ENCODE results near the gene ZNF185.
A peak's percentile ranks its signal among the peaks of the same experiment; 100 is the strongest.

ZNF185 gene

GRCh38 chrX:152893980-152894610 is 3.8 kb upstream of the ZNF185 start:
- H3K4me1 ChIP-seq (ENCODE audit: control insufficient read depth in 5 of 5, insufficient read depth in 5 of 5, low read length in 5 of 5) = peaks cover 0 to 4% (median 3%) of the 10 kb centered on the region in 5 donors
- no peak overlapping the region for H3K9ac ChIP-seq (ENCODE audit: low read length in 5 of 5)
- H3K9me3 ChIP-seq (ENCODE audit: control insufficient read depth in 5 of 5, low read length in 5 of 5) = peaks cover 0 to 2% (median 0%) of the 10 kb centered on the region in 5 donors
- no peaks in the 10 kb centered on the region for H3K36me3 ChIP-seq (ENCODE audit: control insufficient read depth in 5 of 5, insufficient read depth in 5 of 5, low read length in 5 of 5)
- H3K27me3 ChIP-seq (ENCODE audit: control insufficient read depth in 5 of 5, insufficient read depth in 4 of 5, low read length in 5 of 5) = peaks cover 35 to 69% (median 44%) of the 10 kb centered on the region in 5 donors
- no peak overlapping the region for H3K27ac ChIP-seq (ENCODE audit: low read depth, low read length)
- H3K4me3 ChIP-seq (ENCODE audit: low read depth in 1 of 5, low read length in 5 of 5) = no peak overlapping the region

- Histone ChIP-seq H3K4me3 (ENCODE audit: low read depth in 1 of 5, low read length in 5 of 5) (no peak overlapping the region), H3K27ac (ENCODE audit: low read depth, low read length) (no peak overlapping the region), H3K9ac (ENCODE audit: low read length in 5 of 5) (no peak overlapping the region), H3K27me3 (ENCODE audit: control insufficient read depth in 5 of 5, insufficient read depth in 4 of 5, low read length in 5 of 5) (peaks cover 34 to 63% (median 52%) of the 10 kb centered on the region in 5 donors), H3K9me3 (ENCODE audit: control insufficient read depth in 5 of 5, low read length in 5 of 5) (no peaks in the 10 kb centered on the region), H3K4me1 (ENCODE audit: control insufficient read depth in 5 of 5, insufficient read depth in 5 of 5, low read length in 5 of 5) (peaks cover 0 to 4% (median 3%) of the 10 kb centered on the region in 5 donors), H3K36me3 (ENCODE audit: control insufficient read depth in 5 of 5, insufficient read depth in 5 of 5, low read length in 5 of 5) (no peaks in the 10 kb centered on the region)
These were observed 2.7 kb upstream of the ZNF185 start for GRCh38 chrX:152895121-152895520.

GRCh38 chrX:152895724-152896420 is 2.0 kb upstream of the ZNF185 start:
- no peak overlapping the region for H3K27ac ChIP-seq (ENCODE audit: low read depth, low read length)
- H3K9ac ChIP-seq (ENCODE audit: low read length in 5 of 5) = no peak overlapping the region
- no peaks in the 10 kb centered on the region for H3K9me3 ChIP-seq (ENCODE audit: control insufficient read depth in 5 of 5, low read length in 5 of 5)
- no peak overlapping the region for H3K4me3 ChIP-seq (ENCODE audit: low read depth in 1 of 5, low read length in 5 of 5)
- peaks cover 0 to 4% (median 3%) of the 10 kb centered on the region in 5 donors for H3K4me1 ChIP-seq (ENCODE audit: control insufficient read depth in 5 of 5, insufficient read depth in 5 of 5, low read length in 5 of 5)
- peaks cover 42 to 65% (median 52%) of the 10 kb centered on the region in 5 donors for H3K27me3 ChIP-seq (ENCODE audit: control insufficient read depth in 5 of 5, insufficient read depth in 4 of 5, low read length in 5 of 5)
- H3K36me3 ChIP-seq (ENCODE audit: control insufficient read depth in 5 of 5, insufficient read depth in 5 of 5, low read length in 5 of 5) = no peaks in the 10 kb centered on the region

GRCh38 chrX:152896450-152896849 is 1.4 kb upstream of the ZNF185 start:
- no peaks in the 10 kb centered on the region for H3K9me3 ChIP-seq (ENCODE audit: control insufficient read depth in 5 of 5, low read length in 5 of 5)
- H3K4me1 ChIP-seq (ENCODE audit: control insufficient read depth in 5 of 5, insufficient read depth in 5 of 5, low read length in 5 of 5) = peaks cover 0 to 4% (median 3%) of the 10 kb centered on the region in 5 donors
- no peak overlapping the region for H3K4me3 ChIP-seq (ENCODE audit: low read depth in 1 of 5, low read length in 5 of 5)
- no peak overlapping the region for H3K27ac ChIP-seq (ENCODE audit: low read depth, low read length)
- no peak overlapping the region for H3K9ac ChIP-seq (ENCODE audit: low read length in 5 of 5)
- peaks cover 42 to 69% (median 52%) of the 10 kb centered on the region in 5 donors for H3K27me3 ChIP-seq (ENCODE audit: control insufficient read depth in 5 of 5, insufficient read depth in 4 of 5, low read length in 5 of 5)
- H3K36me3 ChIP-seq (ENCODE audit: control insufficient read depth in 5 of 5, insufficient read depth in 5 of 5, low read length in 5 of 5) = no peaks in the 10 kb centered on the region

GRCh38 chrX:152898442-152898841 is 575 bp downstream of the ZNF185 start:
- H3K4me1 ChIP-seq (ENCODE audit: control insufficient read depth in 5 of 5, insufficient read depth in 5 of 5, low read length in 5 of 5) = peaks cover 0 to 4% (median 3%) of the 10 kb centered on the region in 5 donors
- H3K27me3 ChIP-seq (ENCODE audit: control insufficient read depth in 5 of 5, insufficient read depth in 4 of 5, low read length in 5 of 5) = peaks cover 38 to 66% (median 49%) of the 10 kb centered on the region in 5 donors
- H3K9ac ChIP-seq (ENCODE audit: low read length in 5 of 5) = no peak overlapping the region
- peak overlapping the region in 1 of 5 donors; percentile 25 for H3K4me3 ChIP-seq (ENCODE audit: low read depth in 1 of 5, low read length in 5 of 5)
- no peaks in the 10 kb centered on the region for H3K36me3 ChIP-seq (ENCODE audit: control insufficient read depth in 5 of 5, insufficient read depth in 5 of 5, low read length in 5 of 5)
- H3K9me3 ChIP-seq (ENCODE audit: control insufficient read depth in 5 of 5, low read length in 5 of 5) = no peaks in the 10 kb centered on the region
- no peak overlapping the region for H3K27ac ChIP-seq (ENCODE audit: low read depth, low read length)

- H3K4me3 ChIP-seq (ENCODE audit: low read depth in 1 of 5, low read length in 5 of 5) = no peak overlapping the region
- H3K9me3 ChIP-seq (ENCODE audit: control insufficient read depth in 5 of 5, low read length in 5 of 5) = no peaks in the 10 kb centered on the region
- no peaks in the 10 kb centered on the region for H3K36me3 ChIP-seq (ENCODE audit: control insufficient read depth in 5 of 5, insufficient read depth in 5 of 5, low read length in 5 of 5)
- H3K9ac ChIP-seq (ENCODE audit: low read length in 5 of 5) = no peak overlapping the region
- peaks cover 0 to 6% (median 4%) of the 10 kb centered on the region in 5 donors for H3K4me1 ChIP-seq (ENCODE audit: control insufficient read depth in 5 of 5, insufficient read depth in 5 of 5, low read length in 5 of 5)
- no peak overlapping the region for H3K27ac ChIP-seq (ENCODE audit: low read depth, low read length)
- H3K27me3 ChIP-seq (ENCODE audit: control insufficient read depth in 5 of 5, insufficient read depth in 4 of 5, low read length in 5 of 5) = peaks cover 37 to 65% (median 51%) of the 10 kb centered on the region in 5 donors
These were observed 1.4 kb downstream of the ZNF185 start for GRCh38 chrX:152899111-152899873.

GRCh38 chrX:152899874-152900719 is 2.2 kb downstream of the ZNF185 start:
- Histone ChIP-seq H3K36me3 (ENCODE audit: control insufficient read depth in 5 of 5, insufficient read depth in 5 of 5, low read length in 5 of 5) (no peaks in the 10 kb centered on the region), H3K27me3 (ENCODE audit: control insufficient read depth in 5 of 5, insufficient read depth in 4 of 5, low read length in 5 of 5) (peaks cover 39 to 65% (median 51%) of the 10 kb centered on the region in 5 donors), H3K27ac (ENCODE audit: low read depth, low read length) (no peak overlapping the region), H3K4me3 (ENCODE audit: low read depth in 1 of 5, low read length in 5 of 5) (no peak overlapping the region), H3K9ac (ENCODE audit: low read length in 5 of 5) (no peak overlapping the region), H3K9me3 (ENCODE audit: control insufficient read depth in 5 of 5, low read length in 5 of 5) (no peaks in the 10 kb centered on the region), H3K4me1 (ENCODE audit: control insufficient read depth in 5 of 5, insufficient read depth in 5 of 5, low read length in 5 of 5) (peaks cover 0 to 10% (median 4%) of the 10 kb centered on the region in 5 donors)

GRCh38 chrX:152900937-152901445 is 3.1 kb downstream of the ZNF185 start:
- Histone ChIP-seq H3K9me3 (ENCODE audit: control insufficient read depth in 5 of 5, low read length in 5 of 5) (no peaks in the 10 kb centered on the region), H3K27me3 (ENCODE audit: control insufficient read depth in 5 of 5, insufficient read depth in 4 of 5, low read length in 5 of 5) (peaks cover 37 to 64% (median 47%) of the 10 kb centered on the region in 5 donors), H3K27ac (ENCODE audit: low read depth, low read length) (no peak overlapping the region)

GRCh38 chrX:152901816-152902501 is 4.1 kb downstream of the ZNF185 start:
- H3K9me3 ChIP-seq (ENCODE audit: control insufficient read depth in 5 of 5, low read length in 5 of 5) = no peaks in the 10 kb centered on the region
- H3K4me3 ChIP-seq (ENCODE audit: low read depth in 1 of 5, low read length in 5 of 5) = no peak overlapping the region
- H3K9ac ChIP-seq (ENCODE audit: low read length in 5 of 5) = no peak overlapping the region
- H3K27me3 ChIP-seq (ENCODE audit: control insufficient read depth in 5 of 5, insufficient read depth in 4 of 5, low read length in 5 of 5) = peaks cover 33 to 62% (median 55%) of the 10 kb centered on the region in 5 donors
- H3K27ac ChIP-seq (ENCODE audit: low read depth, low read length) = no peak overlapping the region
- H3K36me3 ChIP-seq (ENCODE audit: control insufficient read depth in 5 of 5, insufficient read depth in 5 of 5, low read length in 5 of 5) = no peaks in the 10 kb centered on the region
- peaks cover 0 to 10% (median 4%) of the 10 kb centered on the region in 5 donors for H3K4me1 ChIP-seq (ENCODE audit: control insufficient read depth in 5 of 5, insufficient read depth in 5 of 5, low read length in 5 of 5)

More at GRCh38 chrX:152900937-152901445, 3.1 kb downstream of the ZNF185 start:
- no peak overlapping the region for H3K9ac ChIP-seq (ENCODE audit: low read length in 5 of 5)
- H3K36me3 ChIP-seq (ENCODE audit: control insufficient read depth in 5 of 5, insufficient read depth in 5 of 5, low read length in 5 of 5) = no peaks in the 10 kb centered on the region
- H3K4me3 ChIP-seq (ENCODE audit: low read depth in 1 of 5, low read length in 5 of 5) = no peak overlapping the region
- H3K4me1 ChIP-seq (ENCODE audit: control insufficient read depth in 5 of 5, insufficient read depth in 5 of 5, low read length in 5 of 5) = peaks cover 0 to 10% (median 4%) of the 10 kb centered on the region in 5 donors

All from subcutaneous abdominal adipose tissue (tissue), 5 donors.